Endothelial cell of umbilical vein (primary cell): Measurements from ENCODE around the gene FAXDC2. TPM values are rescaled to one million over a fixed set of nuclear protein-coding genes. Genes with fewer than 3 reads are reported as not detected.
A peak's percentile ranks its signal among the peaks of the same experiment; 100 is the strongest.
"Not testable (repeated sequence)": the region's sequence is repeated elsewhere in the genome, so short reads cannot be mapped to it uniquely, and the experiment has no call there.

Source experiments
- BruUV-seq: library from RNA; stranded (reverse); fragments of 400-500 nt; replicated peaks from 2 replicates; lab custom pipeline; 2021; lab: Mats Ljungman, UMichigan
- CTCF ChIA-PET: fragments of 300-600, 350-600 bp; sonication (Branson Sonifier 250); formaldehyde crosslinking; loops from one replicate; lab custom pipeline; 2021; ENCODE audit warnings: antibody characterized with exemption, inconsistent platforms; lab: Charles Lee
- POLR2A ChIA-PET: fragments of 300-600, 350-600 bp; sonication (Branson Sonifier 250); formaldehyde crosslinking; loops from one replicate; lab custom pipeline; 2021; ENCODE audit warnings: antibody characterized with exemption, inconsistent platforms; lab: Charles Lee
- DNase-seq: peaks from one replicate; pipeline ENCODE4 v3.0.0-alpha.2; 2011; ENCODE audit warnings: low read depth, low spot score
- FAIRE-seq: peaks from 2 replicates; lab custom pipeline; 2011; peaks lifted over from hg19 to GRCh38; lab: Jason Lieb, UNC
- H2AFZ ChIP-seq: 2 replicates; pipeline ENCODE4 v1.6.0; 2012; ENCODE audit warnings: low read depth, low read length, control low read depth, inconsistent platforms
- H3K27ac ChIP-seq: 2 replicates; pipeline ENCODE4 v1.5.1; 2011; ENCODE audit warnings: low read depth, mild to moderate bottlenecking, control low read depth, low read length, moderate library complexity; ENCODE audit not compliant: insufficient read depth
- H3K27me3 ChIP-seq, 2 experiments: 2 replicates each; pipeline versions ENCODE4 v1.6.0 to v1.6.1; 2011; ENCODE audit warnings: low read length in 2 of 2, mixed read lengths in 1 of 2; ENCODE audit not compliant: control insufficient read depth in 2 of 2, insufficient read depth in 2 of 2
- H3K36me3 ChIP-seq, 2 experiments: 2 replicates in 1 of 2; 3 replicates in 1 of 2; pipeline ENCODE4 v1.5.1; 2011; ENCODE audit warnings: low read length in 2 of 2, mild to moderate bottlenecking in 1 of 2, moderate library complexity in 1 of 2; ENCODE audit not compliant: control insufficient read depth in 2 of 2, insufficient read depth in 2 of 2; ENCODE audit errors: extremely low read depth in 1 of 2
- H3K4me1 ChIP-seq: 3 replicates; pipeline ENCODE4 v1.5.1; 2011; ENCODE audit warnings: mild to moderate bottlenecking, low read length; ENCODE audit not compliant: control insufficient read depth, insufficient read depth; ENCODE audit errors: extremely low read depth
- H3K4me2 ChIP-seq: 2 replicates; pipeline ENCODE4 v1.6.1; 2011; ENCODE audit warnings: low read length, control low read depth, mixed read lengths; ENCODE audit not compliant: insufficient read depth
- H3K4me3 ChIP-seq, 3 experiments: fragments of 200-600 bp in 1 of 3; sonication (generic), shearing (Covaris generic) in 1 of 3; replicated peaks in 1 of 3; 2 replicates each; pipeline ENCODE4 v1.5.1; 2011 to 2016; ENCODE audit warnings: control low read depth in 3 of 3, low read length in 3 of 3, mild to moderate bottlenecking in 2 of 3, inconsistent platforms in 1 of 3, low read depth in 1 of 3, moderate library complexity in 1 of 3; ENCODE audit not compliant: insufficient read depth in 1 of 3
- H3K79me2 ChIP-seq: 2 replicates; pipeline ENCODE4 v1.6.0; 2012; ENCODE audit warnings: low read length, inconsistent platforms; ENCODE audit not compliant: control insufficient read depth, insufficient read depth
- H3K9ac ChIP-seq: replicated peaks from 2 replicates; pipeline ENCODE3; 2011; ENCODE audit warnings: low read length, control low read depth; ENCODE audit not compliant: insufficient read depth; ENCODE audit errors: extremely low read depth
- H3K9me1 ChIP-seq: replicated peaks from 3 replicates; pipeline ENCODE4 v1.6.0; 2011; ENCODE audit warnings: mild to moderate bottlenecking, low read length; ENCODE audit not compliant: control insufficient read depth, insufficient read depth; ENCODE audit errors: extremely low read depth
- H3K9me3 ChIP-seq: replicated peaks from 2 replicates; pipeline ENCODE4 v1.5.1; 2012; ENCODE audit warnings: low read length, inconsistent platforms; ENCODE audit not compliant: control insufficient read depth, insufficient read depth
- H4K20me1 ChIP-seq: replicated peaks from 2 replicates; pipeline ENCODE3; 2011; ENCODE audit warnings: mild to moderate bottlenecking, low read length; ENCODE audit not compliant: control insufficient read depth, insufficient read depth; ENCODE audit errors: extremely low read depth
- EZH2 ChIP-seq: IDR thresholded peaks from 2 replicates; pipeline ENCODE4 v1.6.1; 2012; ENCODE audit warnings: borderline replicate concordance, low read depth, mild to moderate bottlenecking, moderate library complexity, low read length, inconsistent platforms; ENCODE audit not compliant: severe bottlenecking
- FOS ChIP-seq: IDR thresholded peaks from 2 replicates; pipeline ENCODE4 v1.6.1; 2011; ENCODE audit warnings: mild to moderate bottlenecking, low read length, moderate library complexity, borderline replicate concordance; ENCODE audit not compliant: insufficient read depth
- GATA2 ChIP-seq: IDR thresholded peaks from 2 replicates; pipeline ENCODE4 v1.7.0; 2011; ENCODE audit warnings: low read depth, mild to moderate bottlenecking, moderate library complexity, mixed read lengths, low read length; ENCODE audit not compliant: insufficient read length, insufficient read depth
- JUN ChIP-seq: IDR thresholded peaks from 2 replicates; pipeline ENCODE4 v1.6.1; 2011; ENCODE audit warnings: borderline replicate concordance, low read depth; ENCODE audit not compliant: insufficient read length, insufficient read depth
- MYC ChIP-seq: IDR thresholded peaks from one replicate; pipeline ENCODE4 v1.6.1; 2011; ENCODE audit warnings: mild to moderate bottlenecking, low read depth, low read length
- POLR2A ChIP-seq: IDR thresholded peaks from 2 replicates; pipeline ENCODE4 v1.6.1; 2012; ENCODE audit warnings: low read depth, mild to moderate bottlenecking, control low read depth, low read length
- POLR2AphosphoS5 ChIP-seq: IDR thresholded peaks from 2 replicates; pipeline ENCODE4 v1.6.1; 2012; ENCODE audit warnings: low read depth, mild to moderate bottlenecking, control low read depth, low read length, moderate library complexity; ENCODE audit not compliant: insufficient read depth
- dilution Hi-C: fragments of 300-500 bp; cut with MboI; formaldehyde crosslinking; loops from one replicate; pipeline ENCODE4 v1.15.0; 2019; ENCODE audit warnings: low sequenced_read_pairs; ENCODE audit not compliant: extremely low pct_ligation_motif_present
- intact Hi-C: fragments of 100-400 bp; cut with micrococcal nuclease; formaldehyde crosslinking; loops from one replicate; pipeline ENCODE4 v1.10.0; 2022
- polyA plus RNA-seq, 4 experiments: library from polyadenylated mRNA; depleted of rRNA in 3 of 4; stranded (reverse) in 3 of 4; unstranded in 1 of 4; fragments of >200 nt; gene quantifications; 2 replicates each; pipeline versions ENCODE4 v1.2.1 to v1.2.3, GENCODE V29; 2011 to 2012; ENCODE audit warnings: missing spikeins in 1 of 4
- total RNA-seq: library from RNA; stranded (reverse); gene quantifications from 2 replicates; pipeline ENCODE4 v1.2.3, GENCODE V29; 2021
- TF ChIP-seq, protein P1 (sequence below): IDR thresholded peaks from 2 replicates; pipeline ENCODE4 v1.6.1; 2011; ENCODE audit not compliant: insufficient read depth, insufficient read length

The FAXDC2 gene
- total and polyA plus RNA-seq, 2 donors (not counting 3 experiments of a cell fraction or from before 2014, with no cell fraction given) = 8.3 to 12.0 TPM

DNA sequence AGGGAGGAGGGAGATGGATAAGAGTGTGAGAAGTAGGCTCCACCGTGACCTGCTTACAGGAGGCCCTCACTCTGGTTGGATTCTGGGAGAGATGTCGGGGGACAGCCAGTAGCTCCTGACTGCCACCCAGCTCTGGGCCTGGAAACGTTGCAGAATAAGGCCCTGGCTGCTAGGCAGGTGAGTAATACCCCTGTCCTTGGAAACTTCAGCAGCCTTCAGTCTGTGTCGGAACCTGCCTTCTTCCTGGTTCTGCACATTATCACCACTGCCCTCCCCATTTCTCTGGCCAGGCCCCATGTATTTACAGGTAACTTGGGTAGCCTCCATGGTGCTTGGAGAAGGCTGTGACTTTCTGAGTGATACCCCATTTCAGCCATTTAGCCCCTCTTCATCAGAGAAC is 26.8 kb downstream of the FAXDC2 start:
- DNase-seq (no peak), FAIRE-seq (no peak)
- Histone ChIP-seq H3K27me3 (no peaks in the 10 kb centered on the region), H3K27ac (no peak overlapping the region), H3K4me1 (no peaks in the 10 kb centered on the region), H3K4me3 (no peak overlapping the region), H3K9me3 (no peaks in the 10 kb centered on the region), H3K9me1 (no peaks in the 10 kb centered on the region), H3K79me2 (no peaks in the 10 kb centered on the region), H3K36me3 (peaks cover 0 to 15% of the 10 kb centered on the region in 2 experiments), H2AFZ (no peak overlapping the region), H3K9ac (no peak overlapping the region), H4K20me1 (no peaks in the 10 kb centered on the region), H3K4me2 (no peak overlapping the region)
- BruUV-seq = no TSS peak
- CTCF ChIA-PET = interaction anchor here (1.6 kb wide), 1 partner anchor 11 kb away, joined by 3 read pairs; no protein-coding TSS in a partner anchor
- intact Hi-C loops = no loop called here
- TF ChIP-seq MYC = no peak
- no peak for TF ChIP-seq GATA2
- no peak for TF ChIP-seq JUN
- TF ChIP-seq POLR2A = no peak
- peak; percentile 21 for TF ChIP-seq POLR2AphosphoS5
- no peak for TF ChIP-seq EZH2
- TF ChIP-seq, protein P1, sequence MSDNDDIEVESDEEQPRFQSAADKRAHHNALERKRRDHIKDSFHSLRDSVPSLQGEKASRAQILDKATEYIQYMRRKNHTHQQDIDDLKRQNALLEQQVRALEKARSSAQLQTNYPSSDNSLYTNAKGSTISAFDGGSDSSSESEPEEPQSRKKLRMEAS = no peak
- TF ChIP-seq FOS = no peak
- POLR2A ChIA-PET = interaction anchor here (0.6 kb wide), 1 partner anchor 12 kb away, joined by 9 read pairs; no protein-coding TSS in a partner anchor
- dilution Hi-C loops = no loop called here

DNA sequence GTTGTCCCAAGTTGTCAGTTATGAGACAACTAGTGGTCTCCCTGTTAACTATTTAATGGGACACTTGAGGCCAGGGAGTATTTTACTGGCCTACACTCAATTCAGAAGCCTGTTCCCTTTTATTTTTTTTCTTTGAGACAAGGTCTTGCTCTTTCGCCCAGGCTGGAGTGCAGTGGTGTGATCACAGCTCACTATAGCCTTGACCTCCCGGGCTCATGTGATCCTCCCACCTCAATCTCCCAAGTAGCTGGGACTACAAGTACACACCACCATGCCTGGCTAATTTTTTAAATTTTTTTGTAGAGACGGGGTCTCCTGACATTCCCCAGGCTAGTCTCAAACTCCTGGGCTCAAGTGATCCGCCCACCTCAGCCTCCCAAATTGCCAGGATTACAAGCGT is 27.5 kb downstream of the FAXDC2 start:
- H3K27ac ChIP-seq, H3K27me3 ChIP-seq, H3K79me2 ChIP-seq, H3K9me1 ChIP-seq, FAIRE-seq, POLR2A ChIA-PET, H2AFZ ChIP-seq, intact Hi-C loops, H4K20me1 ChIP-seq, H3K9me3 ChIP-seq, DNase-seq, H3K9ac ChIP-seq, dilution Hi-C loops, H3K4me3 ChIP-seq, BruUV-seq, H3K4me1 ChIP-seq, H3K4me2 ChIP-seq: not testable (repeated sequence)
- H3K36me3 ChIP-seq = peaks cover 0 to 15% of the 10 kb centered on the region in 2 experiments
- CTCF ChIA-PET = interaction anchor here (1.6 kb wide), 1 partner anchor 11 kb away, joined by 3 read pairs; no protein-coding TSS in a partner anchor
